Epithelial cell of esophagus (primary cell): ENCODE measurements around the gene KLHL12.

Source experiments
- DNase-seq: peaks from one replicate; pipeline ENCODE4 v3.0.0; 2010; ENCODE audit warnings: low read depth
- H3K4me3 ChIP-seq: 2 replicates; pipeline ENCODE4 v1.5.1; 2011; ENCODE audit warnings: mild to moderate bottlenecking, low read length, control low read depth
- CTCF ChIP-seq: IDR thresholded peaks from 2 replicates; pipeline ENCODE4 v1.5.1; 2011; ENCODE audit warnings: low read depth, mild to moderate bottlenecking, low read length, control low read depth, inconsistent platforms; ENCODE audit not compliant: insufficient read depth; ENCODE audit errors: missing control alignments

The KLHL12 gene

GRCh38 chr1:202844259-202844658 is 82.8 kb downstream of the KLHL12 start:
- TF ChIP-seq CTCF: no peak
- DNase-seq: peak; percentile 80
- no peak overlapping the region for H3K4me3 ChIP-seq

GRCh38 chr1:202843081-202843480 is 84.0 kb downstream of the KLHL12 start:
- TF ChIP-seq CTCF: no peak
- no peak overlapping the region for H3K4me3 ChIP-seq
- no peak for DNase-seq
